Lung microvascular endothelial cell (primary cell): ENCODE measurements around the gene FADS1. TPM values are rescaled to one million over a fixed set of nuclear protein-coding genes. Genes with fewer than 3 reads are reported as not detected.

Source experiments
- DNase-seq, 2 donors: peaks; one replicate each; pipeline versions ENCODE4 v3.0.0 to v3.0.0-alpha.2; 2010; ENCODE audit warnings: low read depth in 2 of 2
- total RNA-seq: library from RNA; depleted of rRNA; stranded (reverse); fragments of >200 nt; gene quantifications from 2 replicates; pipeline ENCODE4 v1.2.1, GENCODE V29; 2014

The FADS1 gene
- total RNA-seq, 1 donor from 2014 or later, result 24.2 TPM

DNA sequence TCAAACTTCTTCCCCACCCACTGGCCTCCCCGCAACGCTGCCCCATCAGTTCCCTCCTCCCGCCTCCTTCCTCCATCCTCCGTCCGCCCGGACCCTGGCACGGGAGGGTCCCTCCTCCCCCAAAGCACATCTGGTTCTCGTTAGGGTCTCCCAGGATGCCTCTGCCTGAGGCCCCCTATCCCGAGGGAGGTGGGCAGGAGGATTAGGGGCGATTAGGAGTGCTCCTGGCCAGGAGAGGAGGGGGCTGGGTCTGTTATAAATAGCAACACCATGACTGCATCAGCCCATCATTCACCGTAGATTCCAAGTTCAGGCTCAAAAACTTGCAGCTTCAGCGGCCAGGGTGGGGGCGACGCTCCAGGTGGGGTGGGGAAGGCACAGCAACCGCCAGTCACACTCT is 54.0 kb downstream of the FADS1 start:
- no peak for DNase-seq

DNA sequence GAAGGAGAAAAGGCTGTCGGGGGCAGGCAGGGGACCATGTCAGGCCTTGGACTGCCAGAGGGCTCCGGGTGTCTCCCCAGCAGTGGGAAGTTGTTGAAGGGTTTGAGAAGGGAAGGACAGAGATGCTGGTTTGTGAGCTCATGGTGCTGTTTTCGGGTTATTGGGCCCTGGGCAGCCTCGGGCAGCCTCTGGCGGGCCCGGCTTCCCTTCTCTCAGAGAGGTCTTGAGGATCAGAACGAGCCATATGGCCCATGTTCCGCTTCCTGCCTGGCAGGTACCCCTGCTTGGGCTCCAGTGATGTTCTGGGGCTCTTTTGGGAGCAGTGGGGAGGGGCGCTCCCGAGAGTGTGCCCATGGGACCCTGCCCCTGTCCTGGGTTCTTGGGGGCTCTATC is 54.6 kb downstream of the FADS1 start:
- DNase-seq, result no peak

DNA sequence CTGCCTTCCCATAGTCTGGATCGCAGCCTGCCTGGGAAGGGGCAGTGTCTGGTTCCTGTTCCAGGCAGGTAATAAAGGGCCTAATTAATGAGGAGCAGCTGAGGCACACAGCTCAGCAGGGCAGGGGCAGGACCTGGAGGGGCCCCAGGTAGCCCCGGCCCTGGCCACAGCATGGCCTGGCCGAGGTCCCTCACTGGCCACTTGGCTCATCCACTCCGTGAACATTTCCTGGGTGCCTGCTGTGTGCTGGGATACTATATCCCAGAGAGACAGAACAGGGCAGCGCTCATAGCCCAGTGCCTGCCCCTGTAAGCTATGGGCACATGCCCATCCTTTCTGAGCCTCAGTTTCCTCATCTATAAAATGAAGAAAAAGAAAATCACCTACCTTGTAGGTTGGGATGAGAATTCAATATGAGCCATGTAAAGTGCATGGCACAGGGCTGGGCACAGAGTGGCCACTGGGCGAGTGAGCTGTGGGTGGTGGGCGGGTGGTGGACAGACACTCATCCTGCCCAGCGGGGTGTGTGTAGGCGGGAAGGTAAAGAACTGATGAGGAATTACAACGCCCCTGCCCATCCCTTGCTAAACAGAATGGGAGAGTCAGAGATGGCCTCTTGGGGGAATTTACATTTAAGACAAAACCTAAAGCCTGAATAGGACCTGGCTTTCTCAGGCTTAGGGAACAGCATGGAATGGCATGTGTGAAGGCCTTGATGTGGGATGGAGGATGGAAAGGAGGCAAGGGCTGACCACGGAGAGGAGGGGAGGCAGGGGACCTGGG is 55.2 kb downstream of the FADS1 start:
- no peak for DNase-seq

DNA sequence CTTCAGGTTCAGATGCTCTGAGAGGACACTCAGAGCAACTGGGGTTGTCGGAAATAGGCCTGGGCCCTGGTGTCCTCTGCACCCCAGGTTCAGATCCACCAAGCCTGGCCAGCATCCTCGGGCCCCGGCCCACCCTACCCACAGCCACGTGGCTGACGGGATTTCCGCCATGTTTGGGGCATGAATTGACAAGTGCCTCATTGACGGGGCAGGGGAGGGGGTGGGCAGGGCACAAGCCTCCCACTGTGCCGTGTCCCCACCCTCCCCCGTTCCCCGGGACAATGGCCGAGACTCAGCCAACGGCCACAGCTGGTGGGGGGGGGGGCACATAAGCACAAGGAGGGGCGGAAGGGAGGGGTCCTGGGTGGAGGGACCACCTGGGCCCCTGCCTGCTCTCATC is 55.9 kb downstream of the FADS1 start:
- DNase-seq, result no peak

DNA sequence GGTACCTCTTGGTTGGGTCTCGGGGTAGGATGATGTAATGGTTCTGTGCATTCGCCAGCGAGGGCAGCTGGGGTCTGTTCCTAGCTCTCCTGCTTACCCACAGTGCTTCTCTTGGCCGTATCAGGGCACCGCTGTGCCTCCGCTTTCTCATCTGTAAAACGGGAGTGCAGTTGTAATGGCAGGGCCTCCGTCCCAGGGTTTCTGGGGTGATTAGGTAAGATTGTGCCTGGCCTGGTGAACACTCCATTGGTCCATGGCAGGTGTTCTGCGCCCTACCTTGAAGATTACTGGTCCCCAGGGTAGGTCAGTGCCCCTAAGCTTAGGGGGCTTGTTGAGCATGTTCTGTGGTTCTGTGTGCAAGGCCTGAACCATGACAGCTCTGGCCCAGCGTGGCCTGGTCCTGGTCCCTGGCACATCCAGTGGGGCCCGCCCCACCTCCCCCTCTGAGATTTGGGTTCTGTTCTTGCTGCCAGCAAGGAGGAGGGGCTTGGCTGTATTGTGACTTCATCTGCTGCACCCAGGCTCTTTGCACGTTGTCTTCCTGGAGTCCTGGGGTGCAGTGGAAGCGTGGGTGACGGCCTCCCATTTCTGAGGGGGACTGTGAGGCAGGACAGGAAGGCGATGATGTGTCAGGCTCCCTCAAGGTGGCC is 59.5 kb downstream of the FADS1 start:
- DNase-seq, result no peak

DNA sequence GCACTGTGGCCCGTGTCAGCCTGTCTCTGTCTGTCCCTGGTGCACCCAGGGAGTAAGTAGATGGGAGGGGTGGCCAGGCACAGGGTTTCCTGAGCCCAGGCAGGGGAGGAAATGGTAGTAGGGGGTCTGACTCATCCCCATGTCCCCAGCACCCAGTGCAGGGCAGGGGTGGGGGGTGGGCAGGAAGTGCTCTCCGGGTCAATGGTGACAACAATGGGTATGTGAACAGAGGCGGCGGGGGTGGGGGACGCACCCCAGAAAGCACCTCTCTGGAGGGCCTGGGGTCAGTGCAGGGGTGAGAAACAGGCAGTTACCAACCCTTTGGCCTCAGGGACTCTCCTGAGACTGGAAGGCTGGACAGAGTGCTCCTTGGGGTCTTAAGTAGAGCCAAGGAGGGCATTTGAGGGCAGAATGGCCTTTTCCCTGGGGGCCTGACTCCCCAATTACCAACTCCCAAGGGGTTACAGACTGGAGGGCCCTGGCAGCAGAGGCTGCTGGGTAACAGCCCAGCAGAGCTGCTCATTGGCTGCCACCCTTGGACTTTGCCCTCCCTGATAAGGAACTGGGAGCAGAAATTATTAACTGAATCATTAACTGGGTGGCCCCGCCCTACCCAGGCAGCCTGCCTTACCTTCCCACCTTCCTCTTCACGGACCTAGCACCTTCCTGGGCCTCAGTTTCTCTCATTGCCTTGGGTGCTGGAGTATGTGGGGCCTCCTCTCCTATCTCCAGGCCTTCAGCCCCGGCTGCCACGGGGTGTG is 60.2 kb downstream of the FADS1 start:
- DNase-seq, result peak; percentile 20 to 43

DNA sequence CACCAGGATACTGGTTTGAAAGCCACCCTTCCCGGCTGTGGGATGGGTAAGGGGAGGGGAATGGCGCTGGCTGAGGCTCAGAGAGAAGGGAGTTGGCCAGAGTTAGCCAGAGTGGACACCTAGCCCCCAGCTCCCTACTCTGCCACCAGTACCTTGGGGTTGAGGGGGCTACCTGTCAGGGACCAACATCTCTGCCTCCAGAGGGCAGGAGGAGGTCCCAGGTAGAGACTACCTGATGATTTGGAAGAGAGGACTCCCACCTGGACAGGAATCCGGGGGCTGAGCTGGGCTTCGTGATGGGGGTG is 60.7 kb downstream of the FADS1 start:
- DNase-seq, result no peak

DNA sequence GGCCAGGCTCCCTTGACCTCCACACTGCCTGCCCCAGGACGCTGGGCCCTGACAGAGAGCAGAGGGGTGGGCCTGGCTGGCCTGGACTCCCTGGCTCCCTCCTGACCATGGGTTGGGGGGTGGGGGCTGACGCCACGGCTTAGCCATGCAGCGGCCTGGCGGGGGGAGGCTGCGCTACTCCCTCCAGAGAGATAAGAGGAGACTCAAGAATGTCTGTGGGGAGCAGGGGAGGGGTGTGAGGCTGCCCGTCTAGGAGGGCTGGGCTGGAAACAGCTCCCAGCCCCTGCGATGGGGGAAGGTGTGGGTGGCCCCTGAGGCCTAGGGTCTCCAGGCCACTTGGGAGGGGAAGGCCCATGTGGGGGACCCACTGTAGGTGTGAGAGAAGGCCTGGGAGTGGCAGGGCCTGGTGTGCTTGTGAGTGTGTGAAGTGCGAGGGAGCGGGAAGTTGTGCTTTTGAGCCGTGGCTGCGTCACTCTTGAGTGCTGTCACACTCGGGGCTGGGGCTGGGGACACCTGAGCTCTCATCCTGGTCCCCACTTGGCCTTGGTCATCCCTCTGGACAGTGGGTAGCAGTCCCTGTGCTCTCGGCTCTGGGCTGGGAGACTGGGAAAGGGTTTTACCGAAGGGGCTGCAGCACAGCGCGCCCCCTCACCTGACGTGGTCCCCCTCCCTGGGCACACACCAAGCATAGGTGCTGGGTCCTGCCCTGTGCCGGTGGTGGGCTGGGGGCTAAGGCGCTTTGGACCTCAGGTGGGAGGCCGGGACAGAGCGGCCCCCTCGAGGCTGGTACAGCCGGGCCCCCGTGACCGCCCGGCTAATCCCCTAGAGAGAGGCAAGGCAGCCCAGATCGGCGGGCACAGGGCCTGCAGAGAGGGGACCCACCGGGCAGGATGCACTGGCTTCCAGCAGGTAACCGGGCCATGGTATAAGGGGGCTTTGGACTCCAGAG is 62.0 kb downstream of the FADS1 start:
- DNase-seq, result no peak

DNA sequence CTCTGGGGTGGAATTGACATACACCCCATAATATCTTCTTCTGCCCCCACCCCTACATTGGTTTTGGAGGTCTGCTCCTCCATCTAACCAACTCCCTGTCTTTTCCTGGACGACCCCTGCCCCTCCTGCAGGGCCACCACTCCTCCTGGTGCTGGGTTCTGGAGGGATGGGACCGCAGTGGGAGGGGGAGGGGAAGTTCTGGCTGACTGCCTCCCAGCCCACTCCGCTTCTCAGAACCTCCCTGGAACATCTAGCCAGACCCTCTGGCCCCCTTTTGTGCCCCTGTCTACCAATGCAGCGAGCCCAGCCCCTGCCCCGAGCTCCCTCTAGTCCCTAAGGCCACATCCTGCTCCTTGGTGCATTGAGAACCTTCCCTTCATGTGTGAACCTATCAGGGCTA is 63.1 kb downstream of the FADS1 start:
- DNase-seq, result no peak

DNA sequence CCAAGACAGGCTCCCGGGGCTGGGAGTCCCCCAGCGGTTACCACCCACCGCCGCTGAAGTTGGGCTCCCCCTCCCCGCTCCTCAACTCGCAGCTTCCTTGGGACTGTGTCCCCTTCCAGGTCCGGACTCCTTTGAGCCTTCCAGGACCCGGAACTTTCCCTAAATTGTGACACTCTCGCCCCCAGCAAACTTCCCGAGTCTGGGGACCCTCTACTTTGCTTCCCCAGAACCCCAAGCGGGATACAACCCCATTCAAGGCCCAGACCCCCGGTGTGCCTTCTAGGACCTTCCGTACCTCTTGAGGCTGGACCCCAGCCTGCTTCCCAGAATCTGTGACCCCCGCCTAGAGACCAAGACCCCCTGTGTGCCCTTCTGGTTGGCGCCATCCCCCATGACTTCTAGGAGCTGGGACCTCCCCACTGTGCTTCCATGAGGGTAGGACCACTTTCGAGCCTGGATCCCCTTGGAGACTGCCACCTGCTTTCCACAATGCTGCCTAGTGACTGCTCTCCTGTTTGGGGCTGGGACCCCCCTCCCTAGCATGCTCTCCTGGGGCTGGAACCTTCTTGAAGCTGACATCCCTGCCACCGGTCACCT is 63.8 kb downstream of the FADS1 start:
- no peak for DNase-seq

DNA sequence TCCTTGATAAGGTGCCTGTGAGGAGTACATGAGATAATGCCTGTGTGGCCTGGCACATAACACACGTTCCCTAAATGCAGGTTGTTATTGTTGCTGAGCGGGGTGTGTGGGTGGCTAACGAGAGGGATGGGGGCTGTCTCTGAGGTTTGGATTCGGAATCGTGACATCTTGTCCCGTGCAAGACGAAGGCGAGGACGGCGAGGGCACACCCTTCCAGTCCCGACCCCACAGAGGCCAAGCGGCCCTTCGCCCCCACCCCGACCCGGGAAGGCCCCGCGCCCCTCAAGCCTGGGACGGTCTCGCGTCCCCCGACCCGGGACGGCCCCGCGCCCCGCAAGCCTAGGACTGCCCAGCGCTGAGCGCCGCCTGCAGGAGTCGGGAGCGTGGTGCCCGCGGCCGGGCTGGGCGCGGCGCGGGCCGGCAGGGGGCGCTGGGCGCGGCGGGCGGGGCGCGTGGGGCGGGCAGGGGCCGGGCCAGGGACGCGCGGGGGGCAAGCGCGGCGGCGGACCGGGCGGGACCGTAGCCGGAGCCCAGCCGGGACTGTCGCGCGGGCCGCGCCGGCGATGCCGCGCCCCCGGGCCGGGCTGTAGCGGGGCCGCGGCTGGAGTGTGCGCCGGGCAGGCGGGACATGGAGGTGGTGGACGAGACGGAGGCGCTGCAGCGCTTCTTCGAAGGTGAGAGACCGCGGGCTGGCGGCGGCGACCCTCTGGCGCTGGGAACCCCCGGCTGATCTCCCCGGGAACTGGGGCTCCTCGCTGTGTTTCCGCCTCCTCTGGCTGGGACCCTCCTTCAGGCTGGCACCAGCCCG is 64.5 kb downstream of the FADS1 start, which contains the start of gene MYRF:
MYRF (plus strand) TSS at position 520 of the 808 bp plus-strand sequence; CDS start at position 629, 109 bp downstream.
- DNase-seq, result peak; percentile 36 to 58

DNA sequence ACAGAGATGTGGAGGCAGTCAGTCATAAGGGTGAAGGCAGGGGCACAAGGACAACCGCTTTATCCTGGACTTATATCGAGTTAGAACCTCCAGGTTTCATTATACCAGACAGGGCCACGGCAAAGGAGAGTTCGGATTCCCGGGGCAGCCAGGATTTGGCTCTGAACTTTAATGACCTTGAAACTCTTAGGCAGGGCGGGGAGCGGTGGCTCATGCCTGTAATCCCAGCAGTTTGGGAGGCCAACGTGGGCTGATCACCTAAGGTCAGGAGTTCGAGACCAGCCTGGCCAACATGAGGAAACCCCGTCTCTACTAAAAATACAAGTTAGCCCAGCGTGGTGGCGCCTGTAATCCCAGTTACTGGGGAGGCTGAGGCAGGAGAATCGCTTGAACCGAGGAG is 65.4 kb downstream of the FADS1 start:
- DNase-seq, result no peak

DNA sequence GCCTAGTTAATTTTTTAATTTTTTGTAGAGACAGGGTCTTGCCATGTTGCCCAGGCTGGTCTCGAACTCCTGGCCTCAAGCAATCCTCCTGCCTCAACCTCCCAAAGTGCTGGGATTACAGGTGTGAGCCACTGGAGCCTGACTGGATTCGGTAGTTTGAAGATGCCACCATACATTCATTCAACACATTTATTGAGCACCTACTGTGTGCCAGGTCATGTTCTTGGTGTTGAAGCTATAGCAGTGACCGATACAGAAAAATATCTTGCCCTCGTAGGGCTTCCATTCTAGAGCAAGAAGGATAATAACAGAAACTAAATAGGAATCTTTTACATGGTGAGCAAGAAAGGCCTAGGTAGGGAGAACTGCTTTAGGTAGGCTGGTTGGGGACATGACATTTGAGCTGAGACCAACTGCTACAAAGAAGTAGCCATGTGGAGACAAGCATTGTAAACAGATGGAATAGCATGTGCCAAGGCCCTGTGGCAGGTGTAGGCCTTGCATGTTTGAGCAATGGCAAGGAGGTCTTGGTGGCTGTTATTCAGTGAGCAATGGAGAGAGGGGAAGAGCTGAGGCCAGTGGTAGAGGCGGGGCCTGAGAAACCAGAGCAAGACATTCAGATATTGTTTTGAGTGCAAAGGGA is 66.1 kb downstream of the FADS1 start:
- DNase-seq, result no peak

Other genes starting within 250 kb of the FADS1 start
- gene SYT7, start 235.9 kb downstream of the FADS1 start, total RNA-seq, result 0.20 and 0.22 TPM in 2 replicates
- gene DAGLA, start 136.6 kb downstream of the FADS1 start, total RNA-seq, result 1.5 and 3.0 TPM in 2 replicates
- 0.20 and 0.22 TPM in 2 replicates for gene MYRF, start 64.4 kb downstream of the FADS1 start, total RNA-seq
- gene TMEM258, start 24.4 kb downstream of the FADS1 start, total RNA-seq, result 116 and 161 TPM in 2 replicates
- gene FEN1, start 24.1 kb downstream of the FADS1 start, total RNA-seq, result 8.3 and 19.2 TPM in 2 replicates
- gene FADS2, start 11.3 kb upstream of the FADS1 start, total RNA-seq, result 41.3 and 80.0 TPM in 2 replicates
- gene FADS3, start 74.5 kb upstream of the FADS1 start, total RNA-seq, result 67.6 and 128 TPM in 2 replicates
- gene RAB3IL1, start 100.6 kb upstream of the FADS1 start, total RNA-seq, result 2.4 and 10.7 TPM in 2 replicates
- under 0.01 TPM in 1 of 2 replicates, not detected in the other for gene BEST1, start 133.3 kb upstream of the FADS1 start, total RNA-seq
- gene FTH1, start 150.6 kb upstream of the FADS1 start, total RNA-seq, result 345 and 436 TPM in 2 replicates